ENCODE measurements around the gene RARRES2. TPM values are rescaled to one million over a fixed set of nuclear protein-coding genes. Genes with fewer than 3 reads are reported as not detected.
"Not testable (repeated sequence)": the region's sequence is repeated elsewhere in the genome, so short reads cannot be mapped to it uniquely, and the experiment has no call there.

The RARRES2 gene
- polyA plus RNA-seq, 3 donors, result 37.9 to 63.1 (median 53.5) TPM

GRCh38 chr7:150330211-150330885, 11.1 kb downstream of the RARRES2 start:
- DNase-seq (ENCODE audit: extremely low read depth in 1 of 11, low read depth in 9 of 11, low spot score in 4 of 11), result no peak

GRCh38 chr7:150329331-150330120, 11.9 kb downstream of the RARRES2 start:
- DNase-seq (ENCODE audit: extremely low read depth in 1 of 11, low read depth in 9 of 11, low spot score in 4 of 11), result no peak

GRCh38 chr7:150327308-150327707, 14.1 kb downstream of the RARRES2 start:
- DNase-seq (ENCODE audit: extremely low read depth in 1 of 11, low read depth in 9 of 11, low spot score in 4 of 11), result no peak

GRCh38 chr7:150326657-150327268, 14.7 kb downstream of the RARRES2 start:
- no peak for DNase-seq (ENCODE audit: extremely low read depth in 1 of 11, low read depth in 9 of 11, low spot score in 4 of 11)

- no peak for DNase-seq (ENCODE audit: extremely low read depth in 1 of 11, low read depth in 9 of 11, low spot score in 4 of 11)
Measured at GRCh38 chr7:150325901-150326300, 15.5 kb downstream of the RARRES2 start.

- no peak for DNase-seq (ENCODE audit: extremely low read depth in 1 of 11, low read depth in 9 of 11, low spot score in 4 of 11)
Measured at GRCh38 chr7:150325110-150325611, 16.3 kb downstream of the RARRES2 start.

- no peak for DNase-seq (ENCODE audit: extremely low read depth in 1 of 11, low read depth in 9 of 11, low spot score in 4 of 11)
Measured at GRCh38 chr7:150324373-150324961, 17.0 kb downstream of the RARRES2 start.

- no peak for DNase-seq (ENCODE audit: extremely low read depth in 1 of 11, low read depth in 9 of 11, low spot score in 4 of 11)
Measured at GRCh38 chr7:150323682-150324372, 17.6 kb downstream of the RARRES2 start.

GRCh38 chr7:150322833-150323681, 18.4 kb downstream of the RARRES2 start, which contains the start of the genes ACTR3C and LRRC61:
ACTR3C (minus strand) TSS chr7:150323545; CDS start chr7:150295296, 28,249 bp downstream.
LRRC61 (plus strand) TSS chr7:150323355; CDS start chr7:150336862, 13,507 bp downstream.
- DNase-seq (ENCODE audit: extremely low read depth in 1 of 11, low read depth in 9 of 11, low spot score in 4 of 11), result peak in 6 of 11 donors; percentile 58 to 73 (median 70)

- DNase-seq (ENCODE audit: extremely low read depth in 1 of 11, low read depth in 9 of 11, low spot score in 4 of 11), result no peak
Measured at GRCh38 chr7:150322114-150322832, 19.2 kb downstream of the RARRES2 start.

GRCh38 chr7:150321788-150322113, 19.7 kb downstream of the RARRES2 start:
- no peak for DNase-seq (ENCODE audit: extremely low read depth in 1 of 11, low read depth in 9 of 11, low spot score in 4 of 11)

GRCh38 chr7:150317748-150318444, 23.5 kb downstream of the RARRES2 start:
- DNase-seq (ENCODE audit: extremely low read depth in 1 of 11, low read depth in 9 of 11, low spot score in 4 of 11), result no peak

- not testable (repeated sequence) for DNase-seq (ENCODE audit: extremely low read depth in 1 of 11, low read depth in 9 of 11, low spot score in 4 of 11)
Measured at GRCh38 chr7:150316987-150317386, 24.4 kb downstream of the RARRES2 start.

GRCh38 chr7:150314639-150315239, 26.7 kb downstream of the RARRES2 start:
- DNase-seq (ENCODE audit: extremely low read depth in 1 of 11, low read depth in 9 of 11, low spot score in 4 of 11), result no peak

GRCh38 chr7:150313870-150314269, 27.6 kb downstream of the RARRES2 start:
- DNase-seq (ENCODE audit: extremely low read depth in 1 of 11, low read depth in 9 of 11, low spot score in 4 of 11), result no peak

- DNase-seq (ENCODE audit: extremely low read depth in 1 of 11, low read depth in 9 of 11, low spot score in 4 of 11), result no peak
Measured at GRCh38 chr7:150313367-150313809, 28.0 kb downstream of the RARRES2 start.

All from renal cortex interstitium (tissue), 11 donors.